ENCODE data around the gene DCLRE1C.
A peak's percentile ranks its signal among the peaks of the same experiment; 100 is the strongest.
"Not testable (repeated sequence)": the region's sequence is repeated elsewhere in the genome, so short reads cannot be mapped to it uniquely, and the experiment has no call there.

DCLRE1C gene

GRCh38 chr10:14879124-14879927 lies 74.6 kb downstream of the DCLRE1C start:
- DNase-seq = peak; percentile 22

GRCh38 chr10:14878266-14879123 lies 75.4 kb downstream of the DCLRE1C start, which contains the start of gene SUV39H2:
Gene SUV39H2, plus strand, starts transcription at chr10:14878866. Its CDS starts 23 bp downstream, at chr10:14878889.
- peak; percentile 94 for DNase-seq

- DNase-seq = no peak
These were observed 77.1 kb downstream of the DCLRE1C start for GRCh38 chr10:14876764-14877163.

GRCh38 chr10:14875941-14876340 lies 78.0 kb downstream of the DCLRE1C start:
- DNase-seq = no peak

GRCh38 chr10:14873090-14873760 lies 80.7 kb downstream of the DCLRE1C start:
- DNase-seq = peak; percentile 63

- DNase-seq = not testable (repeated sequence)
These were observed 89.0 kb downstream of the DCLRE1C start for GRCh38 chr10:14864871-14865270.

GRCh38 chr10:14864466-14864865 lies 89.4 kb downstream of the DCLRE1C start:
- DNase-seq = not testable (repeated sequence)

GRCh38 chr10:14860791-14861190 lies 93.1 kb downstream of the DCLRE1C start:
- DNase-seq = no peak

GRCh38 chr10:14859775-14860174 lies 94.1 kb downstream of the DCLRE1C start:
- no peak for DNase-seq

- DNase-seq = no peak
These were observed 94.9 kb downstream of the DCLRE1C start for GRCh38 chr10:14859043-14859442.

GRCh38 chr10:14858338-14858960 lies 95.4 kb downstream of the DCLRE1C start:
- no peak for DNase-seq

GRCh38 chr10:14855453-14855852 lies 98.4 kb downstream of the DCLRE1C start:
- no peak for DNase-seq

- DNase-seq = no peak
These were observed 101.7 kb downstream of the DCLRE1C start for GRCh38 chr10:14852236-14852635.
